Testis (tissue), 3 donors: ENCODE measurements around the gene RNASEH2B. TPM values are rescaled to one million over a fixed set of nuclear protein-coding genes. Genes with fewer than 3 reads are reported as not detected.

Source experiments
- DNase-seq: peaks from one replicate; pipeline ENCODE4 v3.0.0-alpha.2; 2019
- H3K27ac ChIP-seq, 2 donors: fragments of 200-600 bp; sonication (generic); one replicate each; pipeline ENCODE4 v1.5.1; 2019
- H3K27me3 ChIP-seq: fragments of 200-600 bp; sonication (generic); one replicate; pipeline ENCODE4 v1.5.1; 2019
- H3K36me3 ChIP-seq: fragments of 200-600 bp; sonication (generic); one replicate; pipeline ENCODE4 v1.5.1; 2017; ENCODE audit warnings: low read depth; ENCODE audit errors: missing control alignments
- H3K4me1 ChIP-seq: fragments of 200-600 bp; sonication (generic); one replicate; pipeline ENCODE4 v1.5.1; 2019
- H3K4me3 ChIP-seq, 2 donors: fragments of 200-600 bp; sonication (generic); one replicate each; pipeline ENCODE4 v1.5.1; 2017 to 2019
- H3K9me3 ChIP-seq: fragments of 200-600 bp; sonication (generic); one replicate; pipeline ENCODE4 v1.5.1; 2017
- CTCF ChIP-seq, 3 experiments: fragments of 450-650 bp in 2 of 3; fragments of 200-600 bp in 1 of 3; sonication (generic) in 1 of 3; IDR thresholded peaks; one replicate each; pipeline ENCODE4 v1.5.1; 2016 to 2019; ENCODE audit warnings: antibody characterized with exemption in 3 of 3, mild to moderate bottlenecking in 2 of 3, moderate library complexity in 1 of 3
- POLR2A ChIP-seq: fragments of 450-650 bp; IDR thresholded peaks from one replicate; pipeline ENCODE4 v1.6.1; 2017; ENCODE audit warnings: antibody characterized with exemption, mild to moderate bottlenecking, moderate library complexity
- WGBS, 2 donors: methylation state at CpG; one replicate each; pipeline ENCODE4 v1.1.5; 2018; 5-methylcytosine and 5-hydroxymethylcytosine counted together
- intact Hi-C: fragments of 100-400 bp; cut with DNase I; formaldehyde crosslinking; loops from one replicate; pipeline ENCODE4 v1.15.1; 2023; ENCODE audit warnings: low total_unique reads
- polyA plus RNA-seq: library from polyadenylated mRNA; stranded (reverse); fragments of 350-450 nt; fragmentation: Illumina TruSeq; extraction: RNeasy Lipid Tissue Mini Kit (QIAGEN cat#74804); gene quantifications from one replicate; pipeline ENCODE4 v1.2.3, GENCODE V29; 2014; ENCODE audit warnings: low read depth, low replicate concordance; ENCODE audit not compliant: insufficient read depth
- total RNA-seq, 2 donors: library from RNA; depleted of rRNA; stranded (reverse); fragments of >200 nt; gene quantifications; one replicate each; pipeline ENCODE4 v1.2.3, GENCODE V29; 2016

The RNASEH2B gene
- total and polyA plus RNA-seq, 3 donors from 2014 or later, result 38.2 to 52.3 (median 43.4) TPM

- no peak for DNase-seq
- Histone ChIP-seq H3K4me1 (no peaks in the 10 kb centered on the region), H3K27ac (no peak overlapping the region)
Measured at GRCh38 chr13:50893211-50893852, 16.3 kb upstream of the RNASEH2B start.

GRCh38 chr13:50894012-50894411 is 15.6 kb upstream of the RNASEH2B start:
- Histone ChIP-seq H3K27ac (no peak overlapping the region), H3K4me3 (no peak overlapping the region)
- 95 to 96% methylated on average over 2 of the region's 2 CpGs for WGBS, 2 donors

More at GRCh38 chr13:50893211-50893852, 16.3 kb upstream of the RNASEH2B start:
- TF ChIP-seq POLR2A, result no peak
- TF ChIP-seq CTCF (IDR thresholded peaks at IDR 0.05), result no peak
- WGBS, 2 donors, result 56 to 58% methylated on average over 4 of the region's 4 CpGs
- intact Hi-C loops, result no loop called here
- H3K36me3 ChIP-seq, result no peaks in the 10 kb centered on the region
- H3K27me3 ChIP-seq, result no peaks in the 10 kb centered on the region
- no peak overlapping the region for H3K4me3 ChIP-seq
- no peaks in the 10 kb centered on the region for H3K9me3 ChIP-seq

GRCh38 chr13:50894504-50894903 is 15.1 kb upstream of the RNASEH2B start:
- TF ChIP-seq POLR2A, result no peak
- no peak for TF ChIP-seq CTCF (IDR thresholded peaks at IDR 0.05)
- intact Hi-C loops, result no loop called here
- no peak for DNase-seq
- no peaks in the 10 kb centered on the region for H3K4me1 ChIP-seq
- no peaks in the 10 kb centered on the region for H3K36me3 ChIP-seq
- 85 to 94% methylated on average over 2 of the region's 2 CpGs for WGBS, 2 donors
- no peak overlapping the region for H3K27ac ChIP-seq
- H3K4me3 ChIP-seq, result no peak overlapping the region
- no peaks in the 10 kb centered on the region for H3K27me3 ChIP-seq
- no peaks in the 10 kb centered on the region for H3K9me3 ChIP-seq

More at GRCh38 chr13:50894012-50894411, 15.6 kb upstream of the RNASEH2B start:
- DNase-seq, result no peak
- Histone ChIP-seq H3K36me3 (no peaks in the 10 kb centered on the region), H3K4me1 (no peaks in the 10 kb centered on the region), H3K27me3 (no peaks in the 10 kb centered on the region), H3K9me3 (no peaks in the 10 kb centered on the region)
- TF ChIP-seq CTCF (IDR thresholded peaks at IDR 0.05), result no peak
- TF ChIP-seq POLR2A, result no peak
- intact Hi-C loops, result no loop called here

- no peak for DNase-seq
- Histone ChIP-seq H3K27ac (no peak overlapping the region), H3K4me1 (no peaks in the 10 kb centered on the region), H3K27me3 (no peaks in the 10 kb centered on the region), H3K9me3 (no peaks in the 10 kb centered on the region), H3K36me3 (no peaks in the 10 kb centered on the region), H3K4me3 (no peak overlapping the region)
- 56 to 68% methylated on average over 1 of the region's 1 CpG for WGBS, 2 donors
- TF ChIP-seq POLR2A, result no peak
- intact Hi-C loops, result no loop called here
Measured at GRCh38 chr13:50898338-50898737, 11.3 kb upstream of the RNASEH2B start.

- no peaks in the 10 kb centered on the region for H3K4me1 ChIP-seq
- H3K9me3 ChIP-seq, result no peaks in the 10 kb centered on the region
- H3K36me3 ChIP-seq, result no peaks in the 10 kb centered on the region
- no peak for DNase-seq
- intact Hi-C loops, result no loop called here
- no peak overlapping the region for H3K27ac ChIP-seq
- no peak overlapping the region for H3K4me3 ChIP-seq
- H3K27me3 ChIP-seq, result no peaks in the 10 kb centered on the region
- TF ChIP-seq POLR2A, result no peak
- TF ChIP-seq CTCF (IDR thresholded peaks at IDR 0.05), result no peak
- 85 to 87% methylated on average over 2 of the region's 2 CpGs for WGBS, 2 donors
Measured at GRCh38 chr13:50901701-50902100, 7.9 kb upstream of the RNASEH2B start.
